T follicular helper cell (primary cell): ENCODE data around the gene PSMD6.

Experiments used
- DNase-seq: peaks from one replicate; pipeline ENCODE4 v3.0.0-alpha.2; 2020; ENCODE audit warnings: low read depth

Gene PSMD6

GRCh38 chr3:64046592-64046991 lies 23.3 kb upstream of the PSMD6 start:
- DNase-seq: no peak

GRCh38 chr3:64042952-64043351 lies 19.7 kb upstream of the PSMD6 start:
- no peak for DNase-seq

- DNase-seq: no peak
Observed at GRCh38 chr3:64039981-64040733, 16.9 kb upstream of the PSMD6 start.

GRCh38 chr3:64039332-64039731 lies 16.0 kb upstream of the PSMD6 start:
- DNase-seq: no peak

- DNase-seq: no peak
Observed at GRCh38 chr3:64038253-64038767, 15.0 kb upstream of the PSMD6 start.

- DNase-seq: no peak
Observed at GRCh38 chr3:64037084-64037483, 13.8 kb upstream of the PSMD6 start.

GRCh38 chr3:64033069-64033468 lies 9.8 kb upstream of the PSMD6 start:
- DNase-seq: no peak

- no peak for DNase-seq
Observed at GRCh38 chr3:64031540-64032508, 8.5 kb upstream of the PSMD6 start.

GRCh38 chr3:64030741-64031140 lies 7.4 kb upstream of the PSMD6 start:
- DNase-seq: peak; percentile 68

- no peak for DNase-seq
Observed at GRCh38 chr3:64029287-64029686, 6.0 kb upstream of the PSMD6 start.

- no peak for DNase-seq
Observed at GRCh38 chr3:64028754-64029153, 5.5 kb upstream of the PSMD6 start.

- no peak for DNase-seq
Observed at GRCh38 chr3:64027658-64028057, 4.4 kb upstream of the PSMD6 start.

- no peak for DNase-seq
Observed at GRCh38 chr3:64026346-64026745, 3.1 kb upstream of the PSMD6 start.

GRCh38 chr3:64023861-64024223 lies 548 bp upstream of the PSMD6 start:
- no peak for DNase-seq

- no peak for DNase-seq
Observed at GRCh38 chr3:64022451-64023186, 675 bp downstream of the PSMD6 start.

GRCh38 chr3:64021922-64022321 lies 1.4 kb downstream of the PSMD6 start:
- DNase-seq: no peak

GRCh38 chr3:64019879-64020278 lies 3.4 kb downstream of the PSMD6 start:
- no peak for DNase-seq

GRCh38 chr3:64019271-64019670 lies 4.0 kb downstream of the PSMD6 start:
- DNase-seq: no peak

GRCh38 chr3:64016941-64017620 lies 6.2 kb downstream of the PSMD6 start:
- DNase-seq: no peak

- no peak for DNase-seq
Observed at GRCh38 chr3:64011685-64012084, 11.6 kb downstream of the PSMD6 start.

GRCh38 chr3:64010199-64010598 lies 13.1 kb downstream of the PSMD6 start:
- no peak for DNase-seq

GRCh38 chr3:64009528-64009927 lies 13.8 kb downstream of the PSMD6 start:
- DNase-seq: no peak
